ENCODE data around the gene TBC1D7. TPM values are rescaled to one million over a fixed set of nuclear protein-coding genes. Genes with fewer than 3 reads are reported as not detected.

The TBC1D7 gene
- polyA plus RNA-seq, 1 donor from 2014 or later: 67.9 TPM

GRCh38 chr6:13346245-13346644, 17.9 kb upstream of the TBC1D7 start:
- H3K27me3 ChIP-seq (ENCODE audit: insufficient read depth, low read depth, low read length): no peaks in the 10 kb centered on the region
- no peak overlapping the region for H3K4me3 ChIP-seq (ENCODE audit: low read length)
- no peaks in the 10 kb centered on the region for H3K79me2 ChIP-seq (replicated peaks; ENCODE audit: insufficient read depth, low read length)
- H3K9me2 ChIP-seq (ENCODE audit: insufficient read depth, low read length): no peaks in the 10 kb centered on the region
- no peak overlapping the region for H2AFZ ChIP-seq (ENCODE audit: low read depth, low read length)
- H4K20me1 ChIP-seq (ENCODE audit: insufficient read depth): no peaks in the 10 kb centered on the region
- no peak for TF ChIP-seq RAD21 (conservative IDR thresholded peaks at IDR 0.05)
- TF ChIP-seq CTCF (IDR thresholded peaks at IDR 0.05; ENCODE audit: poor library complexity, severe bottlenecking): no peak
- no peak for TF ChIP-seq EZH2 (IDR thresholded peaks at IDR 0.05; ENCODE audit: borderline replicate concordance, insufficient read depth, low read length, poor library complexity, severe bottlenecking)
- TF ChIP-seq MXI1 (conservative IDR thresholded peaks at IDR 0.05; ENCODE audit: poor library complexity, severe bottlenecking): no peak
- no peak for TF ChIP-seq POLR2AphosphoS5 (IDR thresholded peaks at IDR 0.05)
- TF ChIP-seq SMC3 (conservative IDR thresholded peaks at IDR 0.05; ENCODE audit: poor library complexity): no peak
- no peak for TF ChIP-seq EP300 (conservative IDR thresholded peaks at IDR 0.05; ENCODE audit: poor library complexity, severe bottlenecking)
- no peak for TF ChIP-seq TAF1 (IDR thresholded peaks at IDR 0.05; ENCODE audit: low read depth)
- no peak for TF ChIP-seq REST (IDR thresholded peaks at IDR 0.05; ENCODE audit: borderline replicate concordance)
- no peaks in the 10 kb centered on the region for H3K36me3 ChIP-seq (ENCODE audit: insufficient read depth, low read length)
- H3K4me2 ChIP-seq (ENCODE audit: low read length): no peak overlapping the region
- no peak overlapping the region for H3K27ac ChIP-seq (ENCODE audit: low read length)
- H3K9ac ChIP-seq (ENCODE audit: low read length): no peak overlapping the region
- no peaks in the 10 kb centered on the region for H3F3A ChIP-seq (ENCODE audit: insufficient read depth, low read length, poor library complexity, severe bottlenecking)
- no peaks in the 10 kb centered on the region for H3K9me3 ChIP-seq (ENCODE audit: low read length)

GRCh38 chr6:13342414-13343019, 14.2 kb upstream of the TBC1D7 start:
- Histone ChIP-seq H4K20me1 (ENCODE audit: insufficient read depth) (no peaks in the 10 kb centered on the region), H3K36me3 (ENCODE audit: insufficient read depth, low read length) (no peaks in the 10 kb centered on the region), H2AFZ (ENCODE audit: low read depth, low read length) (no peak overlapping the region), H3K9ac (ENCODE audit: low read length) (no peak overlapping the region), H3K4me3 (ENCODE audit: low read length) (no peak overlapping the region), H3K79me2 (replicated peaks; ENCODE audit: insufficient read depth, low read length) (no peaks in the 10 kb centered on the region), H3K9me3 (ENCODE audit: low read length) (no peaks in the 10 kb centered on the region), H3K27ac (ENCODE audit: low read length) (no peak overlapping the region), H3F3A (ENCODE audit: insufficient read depth, low read length, poor library complexity, severe bottlenecking) (no peaks in the 10 kb centered on the region), H3K27me3 (ENCODE audit: insufficient read depth, low read depth, low read length) (no peaks in the 10 kb centered on the region), H3K4me2 (ENCODE audit: low read length) (no peak overlapping the region), H3K9me2 (ENCODE audit: insufficient read depth, low read length) (no peaks in the 10 kb centered on the region)
- no peak for TF ChIP-seq TAF1 (IDR thresholded peaks at IDR 0.05; ENCODE audit: low read depth)
- no peak for TF ChIP-seq POLR2AphosphoS5 (IDR thresholded peaks at IDR 0.05)
- no peak for TF ChIP-seq RAD21 (conservative IDR thresholded peaks at IDR 0.05)
- no peak for TF ChIP-seq EZH2 (IDR thresholded peaks at IDR 0.05; ENCODE audit: borderline replicate concordance, insufficient read depth, low read length, poor library complexity, severe bottlenecking)
- no peak for TF ChIP-seq SMC3 (conservative IDR thresholded peaks at IDR 0.05; ENCODE audit: poor library complexity)
- TF ChIP-seq REST (IDR thresholded peaks at IDR 0.05; ENCODE audit: borderline replicate concordance): no peak
- no peak for TF ChIP-seq CTCF (IDR thresholded peaks at IDR 0.05; ENCODE audit: poor library complexity, severe bottlenecking)
- no peak for TF ChIP-seq EP300 (conservative IDR thresholded peaks at IDR 0.05; ENCODE audit: poor library complexity, severe bottlenecking)
- no peak for TF ChIP-seq MXI1 (conservative IDR thresholded peaks at IDR 0.05; ENCODE audit: poor library complexity, severe bottlenecking)
